Epithelial cell of prostate (primary cell): ENCODE results near the gene SUPT3H.

ENCODE experiments used
- DNase-seq: peaks from one replicate; pipeline ENCODE4 v3.0.0-alpha.2; 2011; ENCODE audit warnings: low read depth, low spot score
- H3K27ac ChIP-seq: fragments of 450-650 bp; 2 replicates; pipeline ENCODE4 v1.5.1; 2017; ENCODE audit warnings: mild to moderate bottlenecking

SUPT3H gene

GRCh38 chr6:45377554-45378333, at the start of gene SUPT3H:
TSS of gene SUPT3H (minus strand) at chr6:45377934.
- peak within 1 kb of the TSS; percentile 78 for H3K27ac ChIP-seq
- peak; percentile 31 for DNase-seq

GRCh38 chr6:45426251-45426650, 48.5 kb upstream of the SUPT3H start:
- no peak overlapping the region for H3K27ac ChIP-seq
- DNase-seq = no peak

GRCh38 chr6:45424451-45424861, 46.7 kb upstream of the SUPT3H start:
- DNase-seq = no peak
- H3K27ac ChIP-seq = no peak overlapping the region

- DNase-seq = no peak
- H3K27ac ChIP-seq = peak overlapping the region; percentile 53
These were observed 46.2 kb upstream of the SUPT3H start for GRCh38 chr6:45423824-45424450.

- peak overlapping the region; percentile 53 for H3K27ac ChIP-seq
- no peak for DNase-seq
These were observed 45.5 kb upstream of the SUPT3H start for GRCh38 chr6:45423111-45423823.

GRCh38 chr6:45422503-45423110, 44.9 kb upstream of the SUPT3H start:
- peak overlapping the region; percentile 53 for H3K27ac ChIP-seq
- DNase-seq = no peak

- peak overlapping the region; percentile 53 for H3K27ac ChIP-seq
- no peak for DNase-seq
These were observed 44.2 kb upstream of the SUPT3H start for GRCh38 chr6:45421709-45422502.

- DNase-seq = no peak
- peak overlapping the region; percentile 53 for H3K27ac ChIP-seq
These were observed 43.4 kb upstream of the SUPT3H start for GRCh38 chr6:45420909-45421708.

GRCh38 chr6:45420083-45420908, 42.6 kb upstream of the SUPT3H start:
- no peak for DNase-seq
- no peak overlapping the region for H3K27ac ChIP-seq

GRCh38 chr6:45419571-45420082, 41.9 kb upstream of the SUPT3H start:
- H3K27ac ChIP-seq = no peak overlapping the region
- no peak for DNase-seq

- H3K27ac ChIP-seq = no peak overlapping the region
- no peak for DNase-seq
These were observed 39.7 kb upstream of the SUPT3H start for GRCh38 chr6:45417436-45417835.

GRCh38 chr6:45416700-45417099, 39.0 kb upstream of the SUPT3H start:
- DNase-seq = no peak
- no peak overlapping the region for H3K27ac ChIP-seq

- H3K27ac ChIP-seq = no peak overlapping the region
- DNase-seq = no peak
These were observed 38.2 kb upstream of the SUPT3H start for GRCh38 chr6:45415788-45416518.

GRCh38 chr6:45415315-45415714, 37.6 kb upstream of the SUPT3H start:
- H3K27ac ChIP-seq = no peak overlapping the region
- no peak for DNase-seq

GRCh38 chr6:45411959-45412358, 34.2 kb upstream of the SUPT3H start:
- DNase-seq = no peak
- no peak overlapping the region for H3K27ac ChIP-seq

- DNase-seq = no peak
- no peak overlapping the region for H3K27ac ChIP-seq
These were observed 22.3 kb upstream of the SUPT3H start for GRCh38 chr6:45400021-45400420.

GRCh38 chr6:45398075-45398813, 20.5 kb upstream of the SUPT3H start:
- H3K27ac ChIP-seq = no peak overlapping the region
- no peak for DNase-seq
